IMR-90 (cell line): ENCODE results near the gene DYNC1H1. TPM values are rescaled to one million over a fixed set of nuclear protein-coding genes. Genes with fewer than 3 reads are reported as not detected.

Experiments
- BHLHE40 ChIP-seq: fragments of 150-350 bp; IDR thresholded peaks from 2 replicates; pipeline ENCODE4 v1.6.1; 2016; ENCODE audit warnings: mild to moderate bottlenecking, low read depth, low read length
- CHD1 ChIP-seq: IDR thresholded peaks from 2 replicates; pipeline ENCODE4 v1.6.1; 2012; ENCODE audit warnings: low read depth, low read length, improper control_type of control experiment
- CTCF ChIP-seq: conservative IDR thresholded peaks from 2 replicates; pipeline ENCODE4 v1.5.1; 2012; ENCODE audit warnings: mild to moderate bottlenecking, low read depth, low read length, improper control_type of control experiment
- MAFK ChIP-seq: IDR thresholded peaks from 2 replicates; pipeline ENCODE4 v1.6.1; 2012; ENCODE audit warnings: low read depth, low read length, improper control_type of control experiment
- MXI1 ChIP-seq: IDR thresholded peaks from 2 replicates; pipeline ENCODE4 v1.6.1; 2012; ENCODE audit warnings: low read depth, mild to moderate bottlenecking, low read length, moderate library complexity, borderline replicate concordance
- POLR2A ChIP-seq: IDR thresholded peaks from 2 replicates; pipeline ENCODE4 v1.6.1; 2012; ENCODE audit warnings: mild to moderate bottlenecking, low read depth, low read length
- RAD21 ChIP-seq: IDR thresholded peaks from 2 replicates; pipeline ENCODE4 v1.6.1; 2012; ENCODE audit warnings: low read length, improper control_type of control experiment
- RFX5 ChIP-seq: IDR thresholded peaks from 2 replicates; pipeline ENCODE4 v1.8.0; 2012; ENCODE audit warnings: low read depth, mild to moderate bottlenecking, low read length, moderate library complexity
- polyA plus RNA-seq, 3 experiments: library from polyadenylated mRNA; depleted of rRNA; stranded (reverse); fragments of >200 nt; gene quantifications; 2 replicates each; pipeline ENCODE4 v1.2.3, GENCODE V29; 2012; ENCODE audit warnings: low replicate concordance in 1 of 3
- total RNA-seq: library from RNA; depleted of rRNA; stranded (reverse); fragments of >200 nt; gene quantifications from 2 replicates; pipeline ENCODE4 v1.2.3, GENCODE V29; 2012

The DYNC1H1 gene
- total and polyA plus RNA-seq, 2 of the 4 experiments (the other 2 are of a cell fraction) = 240 to 670 TPM

- TF ChIP-seq CTCF (no peak), POLR2A (no peak), RAD21 (no peak), BHLHE40 (no peak), MAFK (no peak), CHD1 (no peak), MXI1 (no peak), RFX5 (no peak)
Measured at GRCh38 chr14:101973356-101973755, 9.0 kb downstream of the DYNC1H1 start (continued).
